NCI-H2196 (cell line): ENCODE results near the gene TIMP4.

ENCODE experiments used
- DNase-seq: peaks from one replicate; lab custom pipeline; 2025; ENCODE audit not compliant: unreplicated experiment; lab: John Stamatoyannopoulos, UW

The TIMP4 gene

GRCh38 chr3:12107071-12107713 lies 51.5 kb downstream of the TIMP4 start:
- no peak for DNase-seq
